HG03457 (cell line): ENCODE measurements around the gene MUC4.
"Not testable (repeated sequence)": the region's sequence is repeated elsewhere in the genome, so short reads cannot be mapped to it uniquely, and the experiment has no call there.

Experiments
- ATAC-seq: cut with Tn5 transposase; IDR thresholded peaks from one replicate; pipeline ENCODE4 v1.9.1; 2021; ENCODE audit warnings: moderate number of reproducible peaks; ENCODE audit not compliant: unreplicated experiment

The MUC4 gene

GRCh38 chr3:195763076-195763830, 48.5 kb downstream of the MUC4 start:
- no peak for ATAC-seq

- no peak for ATAC-seq
Measured at GRCh38 chr3:195762611-195763010, 49.1 kb downstream of the MUC4 start.

- no peak for ATAC-seq
Measured at GRCh38 chr3:195762249-195762585, 49.5 kb downstream of the MUC4 start.

- ATAC-seq: no peak
Measured at GRCh38 chr3:195761567-195762248, 50.0 kb downstream of the MUC4 start.

GRCh38 chr3:195761123-195761566, 50.6 kb downstream of the MUC4 start:
- no peak for ATAC-seq

- no peak for ATAC-seq
Measured at GRCh38 chr3:195760345-195761122, 51.2 kb downstream of the MUC4 start.

GRCh38 chr3:195758721-195759353, 52.9 kb downstream of the MUC4 start:
- no peak for ATAC-seq

- no peak for ATAC-seq
Measured at GRCh38 chr3:195757827-195758226, 53.9 kb downstream of the MUC4 start.

GRCh38 chr3:195757438-195757770, 54.3 kb downstream of the MUC4 start:
- ATAC-seq: no peak

GRCh38 chr3:195755791-195756676, 55.7 kb downstream of the MUC4 start:
- no peak for ATAC-seq

GRCh38 chr3:195755391-195755790, 56.3 kb downstream of the MUC4 start:
- ATAC-seq: no peak

GRCh38 chr3:195754906-195755305, 56.8 kb downstream of the MUC4 start:
- no peak for ATAC-seq

- no peak for ATAC-seq
Measured at GRCh38 chr3:195754141-195754540, 57.6 kb downstream of the MUC4 start.

- ATAC-seq: no peak
Measured at GRCh38 chr3:195753581-195753980, 58.1 kb downstream of the MUC4 start.

GRCh38 chr3:195752546-195753331, 59.0 kb downstream of the MUC4 start:
- no peak for ATAC-seq

- ATAC-seq: no peak
Measured at GRCh38 chr3:195752066-195752465, 59.7 kb downstream of the MUC4 start.

- no peak for ATAC-seq
Measured at GRCh38 chr3:195751560-195751959, 60.2 kb downstream of the MUC4 start.

- no peak for ATAC-seq
Measured at GRCh38 chr3:195750797-195751520, 60.8 kb downstream of the MUC4 start.

GRCh38 chr3:195749101-195749500, 62.6 kb downstream of the MUC4 start:
- ATAC-seq: not testable (repeated sequence)
